Stimulated activated CD4-positive, alpha-beta T cell treated with anti-CD3 and anti-CD28 coated beads, Interleukin-1b, Interleukin-23, amount 100 ng/mL, for 24 hours (primary cell): ENCODE measurements around the gene REXO5.
"Not testable (repeated sequence)": the region's sequence is repeated elsewhere in the genome, so short reads cannot be mapped to it uniquely, and the experiment has no call there.

ENCODE experiments used
- DNase-seq, 4 experiments: peaks; one replicate each; pipeline ENCODE4 v3.0.0-alpha.2; 2020; ENCODE audit warnings: low read depth in 4 of 4, low spot score in 1 of 4

The REXO5 gene

GRCh38 chr16:20801278-20801677 is 5.0 kb upstream of the REXO5 start:
- no peak for DNase-seq

DNA sequence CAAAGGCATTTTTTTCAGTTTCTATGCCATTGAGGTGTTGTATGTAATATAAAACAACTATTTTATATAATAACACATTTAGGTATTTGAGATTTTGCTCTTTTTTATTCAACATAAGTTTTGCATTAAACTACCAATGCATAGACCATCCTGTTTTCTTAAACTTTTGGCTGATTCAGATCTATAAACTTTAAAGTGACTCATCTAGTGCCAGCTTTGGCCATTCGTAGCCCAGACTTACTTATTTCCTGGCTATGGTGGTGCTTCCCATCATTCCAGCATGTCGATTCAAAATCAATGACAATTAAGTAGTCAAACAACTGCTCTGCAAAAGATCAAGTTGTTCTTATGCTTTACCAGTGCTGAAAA is 3.2 kb upstream of the REXO5 start:
- no peak for DNase-seq

DNA sequence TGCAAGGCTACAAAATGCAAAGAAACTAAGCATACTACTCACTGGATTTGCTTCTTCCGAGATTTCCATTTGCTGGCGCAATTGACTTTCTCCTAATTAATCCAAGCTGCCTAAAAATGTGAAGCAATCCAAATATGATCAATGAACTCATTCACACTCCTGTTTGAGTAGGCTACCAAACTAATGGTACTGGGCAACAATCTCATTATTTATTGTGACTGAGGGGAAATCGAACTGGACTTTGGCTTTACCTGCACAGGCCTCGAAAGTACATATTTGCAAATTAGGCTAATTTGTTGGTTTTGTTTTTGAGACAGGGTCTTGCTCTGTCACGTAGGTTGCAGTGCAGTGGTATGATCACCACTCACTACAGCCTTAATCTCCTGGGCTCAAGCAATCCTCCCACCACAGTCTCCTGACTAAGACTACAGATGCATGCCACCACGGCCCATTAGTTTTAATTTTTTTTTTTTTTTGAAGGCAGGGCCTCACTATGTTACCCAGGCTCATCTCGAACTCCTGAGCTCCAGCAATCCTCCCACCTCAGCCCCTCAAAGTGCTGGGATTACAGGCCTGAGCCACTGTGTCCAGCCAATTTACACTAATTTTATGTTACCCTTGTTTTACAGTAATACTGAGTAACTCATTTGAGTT is 2.6 kb upstream of the REXO5 start:
- DNase-seq = no peak

DNA sequence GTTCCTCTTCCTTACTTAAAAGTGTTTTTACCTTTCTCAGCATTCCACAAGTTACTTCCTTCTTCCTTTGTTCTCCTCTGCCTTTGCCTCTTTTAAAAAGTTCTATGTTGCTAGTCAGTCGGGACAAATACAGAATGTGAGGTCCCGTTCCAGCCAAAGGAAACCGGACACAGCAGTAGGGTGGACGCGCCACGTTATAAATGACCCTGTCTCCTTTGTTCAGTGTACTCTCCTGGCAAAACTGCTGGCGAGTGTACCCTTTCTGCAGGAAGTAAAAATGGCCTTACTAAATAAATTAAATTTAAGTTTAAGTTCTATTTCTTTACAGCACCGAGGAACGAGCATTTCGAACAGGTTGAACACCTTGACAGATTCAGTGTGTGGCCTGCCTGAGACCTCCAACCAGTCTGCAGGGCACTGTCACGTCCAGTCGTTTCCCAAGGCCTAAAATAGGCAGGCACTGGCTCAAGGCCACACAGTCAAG is 601 bp upstream of the REXO5 start:
- not testable (repeated sequence) for DNase-seq

- no peak for DNase-seq
Measured at GRCh38 chr16:20807862-20808261, 1.5 kb downstream of the REXO5 start.

- no peak for DNase-seq
Measured at GRCh38 chr16:20811889-20812439, 5.6 kb downstream of the REXO5 start.

GRCh38 chr16:20812510-20812909 is 6.2 kb downstream of the REXO5 start:
- no peak for DNase-seq

DNA sequence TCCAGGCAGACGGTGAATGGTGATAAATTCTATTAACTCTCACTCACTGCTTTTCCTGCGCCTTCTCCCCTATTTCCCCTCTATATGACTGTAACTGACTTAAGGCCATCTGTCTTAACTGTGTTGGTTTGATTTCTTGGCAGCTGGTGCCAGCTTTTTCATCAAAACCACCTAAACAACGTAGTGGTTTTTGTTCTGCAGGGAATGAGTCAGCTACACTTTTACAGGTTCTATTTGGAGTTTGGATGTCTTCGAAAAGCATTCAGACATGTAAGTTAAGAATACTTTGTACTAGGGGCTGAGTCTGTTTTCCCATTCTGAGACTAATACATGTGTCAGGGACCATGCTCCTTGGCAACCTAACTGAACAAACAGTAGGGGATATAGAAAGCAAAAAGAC is 8.5 kb downstream of the REXO5 start:
- no peak for DNase-seq

DNA sequence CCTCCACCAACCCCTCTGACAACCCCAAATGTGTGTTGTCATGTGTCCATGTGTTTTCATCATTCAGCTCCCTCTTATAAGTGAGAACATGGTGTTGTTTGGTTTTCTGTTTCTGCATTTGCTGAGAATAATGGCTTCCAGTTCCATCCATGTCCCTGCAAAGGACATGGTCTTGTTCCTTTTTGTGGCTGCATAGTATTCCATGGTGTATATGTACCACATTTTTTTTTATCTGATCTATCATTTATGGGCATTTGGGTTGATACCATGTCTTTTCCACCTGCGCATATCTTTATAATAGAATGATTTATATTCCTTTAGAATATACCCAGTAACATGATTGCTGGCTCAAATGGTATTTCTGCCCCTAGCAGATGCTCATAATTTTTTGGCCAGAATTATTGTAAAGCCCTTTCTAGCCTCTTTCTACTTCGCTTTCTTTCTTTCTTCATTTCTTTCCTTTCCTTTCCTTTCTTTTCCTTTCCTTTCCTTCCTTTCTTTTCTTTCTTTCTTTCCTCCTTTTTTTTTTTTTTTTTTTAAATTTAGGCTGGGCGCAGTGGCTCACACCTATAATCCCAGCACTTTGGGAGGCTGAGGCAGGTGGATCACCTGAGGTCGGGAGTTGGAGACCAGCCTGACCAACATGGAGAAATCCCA is 12.7 kb downstream of the REXO5 start:
- no peak for DNase-seq

GRCh38 chr16:20821682-20822081 is 15.4 kb downstream of the REXO5 start:
- DNase-seq = no peak

GRCh38 chr16:20822521-20823325 is 16.4 kb downstream of the REXO5 start:
- no peak for DNase-seq

GRCh38 chr16:20826039-20826566 is 19.8 kb downstream of the REXO5 start:
- no peak for DNase-seq

DNA sequence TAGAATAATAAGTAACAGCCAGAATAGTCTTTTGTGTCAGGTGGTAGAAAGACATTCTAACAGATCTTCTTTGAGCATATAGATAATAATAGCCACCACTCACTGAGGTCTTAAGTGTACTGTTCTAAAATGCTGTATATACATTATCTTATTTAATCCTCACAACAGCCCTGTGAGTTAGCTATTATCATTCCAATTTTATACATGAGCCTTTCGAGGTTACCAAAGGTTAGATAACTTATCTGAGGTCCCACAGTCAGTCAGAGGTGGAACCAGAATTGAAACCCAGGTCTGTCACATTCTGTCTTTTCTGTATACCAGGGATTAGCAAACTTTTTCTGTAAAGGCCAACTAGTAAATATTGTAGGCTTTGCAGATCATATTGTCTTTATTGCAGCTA is 23.2 kb downstream of the REXO5 start:
- no peak for DNase-seq

DNA sequence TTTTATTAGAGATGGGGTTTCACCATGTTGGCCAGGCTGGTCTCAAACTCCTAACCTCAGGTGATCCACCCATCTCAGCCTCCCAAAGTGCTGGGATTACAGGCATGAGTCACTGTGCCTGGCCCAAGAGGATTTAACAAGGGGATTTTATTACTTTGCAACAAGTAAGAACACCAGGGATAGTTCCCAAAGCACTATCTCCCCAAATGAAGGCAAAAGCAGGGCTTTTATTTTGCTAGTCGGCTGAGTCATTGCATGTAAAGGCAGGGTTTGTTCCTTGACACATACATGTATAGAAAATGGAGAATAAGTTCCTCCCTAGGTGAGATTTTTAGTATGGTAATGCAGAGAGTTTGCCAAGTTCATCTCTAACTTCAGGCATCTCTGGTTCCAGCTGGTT is 24.0 kb downstream of the REXO5 start:
- DNase-seq = no peak

DNA sequence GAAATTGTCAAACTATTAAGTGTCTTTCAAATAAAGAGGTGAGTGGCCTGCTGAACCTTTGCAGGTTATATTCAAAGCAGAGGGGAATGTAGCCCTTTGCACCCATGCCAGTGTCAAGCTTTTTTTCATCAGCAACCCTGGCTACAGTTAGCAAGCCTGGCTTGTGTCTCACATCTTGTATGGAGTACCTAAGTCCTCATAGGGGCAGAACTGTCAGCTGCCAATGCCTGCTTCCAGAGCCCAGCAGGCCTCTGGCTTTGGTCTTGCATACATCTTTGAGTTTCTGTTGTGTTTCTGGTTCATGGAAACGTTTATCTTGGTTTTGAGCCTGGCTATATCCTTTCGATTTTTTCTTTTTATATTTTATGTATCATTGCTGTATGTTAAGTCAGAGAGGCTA is 26.8 kb downstream of the REXO5 start:
- DNase-seq = no peak

DNA sequence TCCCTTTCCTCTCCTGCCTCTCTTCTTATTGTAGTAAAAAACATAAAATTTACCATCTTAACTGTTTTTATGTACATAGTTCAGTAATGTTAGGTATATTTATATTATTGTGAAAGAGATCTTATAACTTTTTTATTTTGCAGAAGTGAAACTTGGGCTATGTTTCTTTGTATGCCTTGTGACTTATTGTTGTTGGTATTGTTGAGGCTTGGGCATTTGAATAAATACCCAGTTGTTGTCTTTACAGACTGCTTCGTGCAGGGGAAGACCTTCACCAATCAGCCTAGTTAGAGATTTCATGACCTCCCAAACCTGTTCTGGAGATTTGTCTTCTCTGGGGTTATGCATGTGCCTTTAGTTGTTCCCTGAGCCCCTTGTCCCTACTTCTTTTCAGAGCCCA is 31.9 kb downstream of the REXO5 start:
- DNase-seq = no peak

DNA sequence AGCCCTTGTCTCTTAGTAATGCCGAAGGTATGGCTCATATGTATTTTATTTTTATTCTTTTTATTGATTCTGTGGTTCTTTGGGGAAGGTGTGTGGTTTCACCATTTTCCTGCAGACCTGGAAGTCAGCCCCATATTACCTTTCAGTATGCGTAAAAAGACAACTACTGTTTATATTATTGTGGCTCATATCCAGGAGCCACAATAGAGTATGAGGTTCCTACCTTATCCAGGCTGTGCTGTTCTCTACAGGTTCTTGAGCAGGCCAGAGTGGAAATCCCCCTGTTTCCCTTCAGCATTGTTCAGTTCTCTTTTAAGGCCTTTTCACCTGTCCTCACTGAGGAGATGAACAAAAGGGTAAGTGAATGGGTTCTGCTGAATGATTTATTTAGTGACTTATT is 33.2 kb downstream of the REXO5 start:
- DNase-seq = no peak

GRCh38 chr16:20844054-20844453 is 37.7 kb downstream of the REXO5 start:
- DNase-seq = no peak

DNA sequence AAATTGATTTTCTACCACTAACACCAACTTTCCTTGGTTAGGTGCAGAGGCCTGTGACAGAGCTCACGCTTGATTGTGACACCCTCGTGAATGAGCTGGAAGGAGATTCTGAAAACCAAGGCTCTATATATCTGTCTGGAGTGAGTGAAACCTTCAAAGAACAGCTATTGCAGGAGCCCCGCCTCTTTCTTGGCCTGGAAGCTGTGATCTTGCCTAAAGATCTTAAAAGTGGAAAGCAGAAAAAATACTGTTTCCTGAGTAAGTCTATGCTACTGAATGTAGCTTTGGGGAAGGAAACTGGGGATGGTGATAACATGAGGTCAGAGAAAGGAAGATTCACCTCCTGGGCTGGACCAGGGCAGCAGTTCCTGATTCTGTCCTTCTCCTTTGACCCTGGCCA is 38.3 kb downstream of the REXO5 start:
- no peak for DNase-seq

DNA sequence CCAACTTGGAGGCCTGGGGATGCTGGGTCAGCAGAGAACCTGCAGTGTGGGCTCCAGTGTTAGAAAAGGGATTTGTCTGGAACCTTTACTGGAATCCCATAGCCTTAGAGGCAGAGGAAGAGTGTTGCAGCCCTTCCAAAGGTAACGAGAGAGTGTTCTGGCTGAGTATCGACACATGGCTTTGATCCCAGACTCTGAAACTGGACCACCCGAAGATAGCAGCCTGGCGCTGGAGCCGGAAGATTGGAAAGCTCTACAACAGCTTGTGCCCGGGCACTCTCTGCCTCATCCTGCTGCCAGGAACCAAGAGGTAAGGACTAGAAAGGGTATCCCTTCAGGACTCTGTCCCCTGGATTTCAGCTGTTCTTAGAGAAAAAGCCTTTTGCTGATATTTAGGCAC is 39.7 kb downstream of the REXO5 start:
- DNase-seq = no peak

DNA sequence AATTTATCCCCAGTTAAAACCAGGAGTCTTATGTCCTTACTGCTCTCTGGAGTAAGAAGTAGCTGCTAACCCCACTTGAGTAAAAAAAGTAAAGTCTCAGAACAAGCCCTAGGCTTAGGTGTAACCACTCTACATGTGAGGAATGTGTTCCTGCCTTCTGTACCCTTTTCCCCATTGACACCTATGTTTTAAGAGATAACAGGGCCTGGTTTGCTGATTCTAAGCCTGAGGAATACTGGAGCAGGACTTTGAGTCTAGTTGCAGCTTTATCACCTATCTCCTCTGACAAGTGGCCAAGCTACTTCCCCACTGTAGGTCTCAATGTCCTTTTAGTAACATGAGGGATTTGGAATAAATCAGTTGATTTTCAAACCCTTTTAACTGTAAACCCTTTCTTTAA is 40.2 kb downstream of the REXO5 start:
- DNase-seq = no peak

DNA sequence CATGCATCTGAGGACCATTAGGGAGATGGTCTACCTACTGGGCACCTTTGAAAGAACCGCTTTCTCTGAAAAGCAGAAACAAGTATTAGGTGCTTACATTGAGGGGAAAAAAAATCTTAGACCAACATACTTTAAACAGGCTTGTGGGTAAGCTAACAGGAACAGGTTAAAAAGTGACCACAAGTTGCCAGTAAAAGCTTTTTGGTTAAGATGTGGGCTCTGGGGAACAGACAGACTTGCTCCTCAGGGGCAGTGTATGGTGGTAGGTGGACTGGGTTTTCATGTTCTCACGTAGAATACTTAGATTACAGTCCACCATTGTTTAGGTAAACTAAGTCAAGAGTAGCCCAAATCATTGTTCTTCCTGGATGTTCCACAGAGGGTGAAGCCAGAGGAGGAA is 41.2 kb downstream of the REXO5 start:
- no peak for DNase-seq
